ENCODE data around the gene FGFBP1.
"Not testable (repeated sequence)": the region's sequence is repeated elsewhere in the genome, so short reads cannot be mapped to it uniquely, and the experiment has no call there.

Gene FGFBP1

DNA sequence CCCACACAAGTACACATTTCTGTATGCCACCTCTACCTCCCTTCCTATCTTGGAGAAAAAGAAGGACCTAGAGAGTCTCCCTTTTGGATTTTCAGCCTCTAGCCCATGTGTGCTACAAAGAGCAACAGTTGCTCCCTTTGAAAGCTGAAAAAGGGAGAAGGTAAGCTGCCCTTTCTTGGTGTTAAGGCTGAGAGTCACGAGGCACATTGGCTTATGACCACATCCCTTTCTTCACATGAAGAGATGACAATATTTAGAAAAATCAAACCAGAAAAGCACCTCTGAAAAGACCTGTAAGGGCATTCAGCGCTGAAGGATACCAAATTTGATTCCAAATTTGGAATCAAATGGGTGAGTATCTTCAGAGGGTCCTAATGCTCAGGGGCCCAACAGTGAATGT is 6.4 kb upstream of the FGFBP1 start:
- no peak for DNase-seq

DNA sequence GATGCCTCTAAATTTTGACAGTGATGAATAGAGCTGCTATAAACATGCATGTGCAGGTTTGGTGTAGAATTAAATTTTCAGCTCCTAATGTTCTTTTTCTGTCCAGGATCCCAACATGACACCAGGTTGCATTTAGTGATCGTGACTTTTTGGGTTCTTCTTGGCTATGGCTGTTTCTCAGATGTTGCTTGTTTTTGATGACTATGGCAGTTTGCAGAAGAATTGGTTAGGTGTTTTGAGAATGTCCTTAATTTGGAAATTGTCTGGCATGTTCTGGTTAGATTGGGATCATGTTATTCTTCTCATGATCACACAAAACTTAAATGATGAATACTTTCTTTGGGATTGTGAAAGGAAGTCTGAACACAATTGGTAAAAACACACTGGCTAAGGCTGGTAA is 3.7 kb upstream of the FGFBP1 start:
- DNase-seq = no peak

DNA sequence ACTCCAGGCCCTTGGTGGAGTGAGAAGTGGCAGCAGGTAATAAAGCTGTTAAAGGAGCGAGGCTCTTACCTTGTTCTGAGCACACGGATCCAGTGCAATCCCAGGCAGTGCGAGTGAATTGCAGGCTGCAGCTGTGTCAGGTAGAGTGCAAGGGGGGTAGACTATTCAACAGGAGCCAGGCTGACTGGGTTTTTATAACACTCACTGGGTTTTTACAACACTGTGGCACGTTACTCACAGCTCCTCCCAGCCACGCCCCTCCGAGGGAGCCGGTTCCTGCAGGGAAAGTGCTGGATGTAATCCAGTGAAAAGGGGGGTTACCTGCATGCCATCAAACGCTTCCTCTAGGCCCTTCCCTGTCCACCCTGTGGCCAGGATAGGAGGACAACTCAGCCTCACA is 358 bp downstream of the FGFBP1 start:
- no peak for DNase-seq

DNA sequence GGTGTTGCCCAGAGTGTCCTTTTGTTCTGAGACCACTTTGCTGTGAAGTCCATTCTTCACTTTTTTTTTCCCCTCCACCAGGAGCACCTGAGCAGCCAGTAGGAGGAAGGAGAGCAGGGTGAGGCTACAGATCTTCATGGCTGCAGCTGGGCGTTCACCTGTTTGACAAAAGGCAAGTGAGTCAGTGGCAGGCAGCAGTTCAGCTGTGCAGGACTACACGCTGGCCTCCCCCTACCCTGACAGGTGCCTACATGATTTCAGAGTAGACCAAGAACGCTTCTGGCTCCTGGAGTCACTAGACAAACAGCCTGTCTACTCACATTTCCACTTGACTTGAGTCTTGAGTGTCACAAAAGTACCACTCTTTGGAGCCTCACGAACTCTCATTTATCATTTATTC is 2.0 kb downstream of the FGFBP1 start:
- DNase-seq = no peak

DNA sequence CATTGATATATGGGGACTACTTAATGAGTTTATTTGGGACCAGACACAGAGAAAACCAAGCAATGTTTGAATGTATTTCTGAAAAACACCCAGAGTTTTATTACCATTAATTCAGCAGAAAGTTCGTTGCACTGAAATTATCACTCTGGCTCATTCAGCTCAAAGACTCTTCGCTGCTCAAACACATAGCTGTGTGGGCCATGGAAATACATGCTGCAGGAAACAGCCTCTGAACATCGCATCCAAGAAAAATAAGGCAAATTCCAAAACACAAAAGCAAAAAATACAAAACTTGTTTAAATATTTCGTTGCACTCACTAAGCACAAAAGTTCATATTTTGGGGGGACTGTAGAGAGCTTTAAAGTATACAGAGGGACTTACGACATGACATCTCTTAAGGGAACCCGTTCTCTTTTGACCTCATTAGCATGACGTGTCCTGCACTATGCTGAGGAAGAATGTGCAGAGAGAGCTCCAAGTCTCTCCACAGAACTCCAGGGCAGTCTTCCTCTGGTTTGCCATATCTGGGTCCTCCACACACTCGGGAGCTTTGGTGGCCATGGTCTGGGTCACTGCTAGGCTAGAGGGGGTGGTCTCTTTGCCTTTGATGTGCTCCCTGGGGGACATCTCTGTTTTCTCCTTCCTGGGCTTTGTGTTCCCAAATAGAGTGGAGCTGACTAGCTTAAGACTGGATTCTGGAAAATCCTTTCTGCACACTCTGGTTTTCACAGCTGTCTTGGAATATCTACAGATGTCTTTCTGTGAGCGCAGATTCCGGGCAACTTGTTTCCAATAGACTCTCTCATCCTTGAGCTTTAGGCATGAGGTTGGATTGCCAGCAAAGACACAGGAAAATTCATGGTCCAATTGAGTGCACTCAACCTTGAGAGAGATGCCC is 2.8 kb downstream of the FGFBP1 start:
- DNase-seq = no peak

DNA sequence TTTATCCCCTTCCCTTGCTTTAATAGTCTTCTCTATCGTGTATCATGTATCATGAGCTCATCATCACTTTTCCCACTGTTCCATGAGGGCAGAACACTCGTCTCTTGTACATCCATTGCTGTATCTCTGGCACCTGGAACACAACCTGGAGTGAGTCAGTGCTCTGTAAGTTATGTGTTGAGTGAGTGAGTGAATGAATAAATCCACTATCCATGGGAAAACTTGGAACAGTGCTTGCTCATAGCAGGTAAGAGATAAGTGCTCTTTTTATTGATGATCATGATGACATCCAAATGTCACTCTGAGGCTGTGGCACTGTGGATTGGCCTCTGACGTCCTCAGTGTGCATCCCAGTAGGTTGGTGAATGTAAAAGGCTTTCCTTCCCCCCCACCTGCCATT is 4.3 kb downstream of the FGFBP1 start:
- DNase-seq = no peak

DNA sequence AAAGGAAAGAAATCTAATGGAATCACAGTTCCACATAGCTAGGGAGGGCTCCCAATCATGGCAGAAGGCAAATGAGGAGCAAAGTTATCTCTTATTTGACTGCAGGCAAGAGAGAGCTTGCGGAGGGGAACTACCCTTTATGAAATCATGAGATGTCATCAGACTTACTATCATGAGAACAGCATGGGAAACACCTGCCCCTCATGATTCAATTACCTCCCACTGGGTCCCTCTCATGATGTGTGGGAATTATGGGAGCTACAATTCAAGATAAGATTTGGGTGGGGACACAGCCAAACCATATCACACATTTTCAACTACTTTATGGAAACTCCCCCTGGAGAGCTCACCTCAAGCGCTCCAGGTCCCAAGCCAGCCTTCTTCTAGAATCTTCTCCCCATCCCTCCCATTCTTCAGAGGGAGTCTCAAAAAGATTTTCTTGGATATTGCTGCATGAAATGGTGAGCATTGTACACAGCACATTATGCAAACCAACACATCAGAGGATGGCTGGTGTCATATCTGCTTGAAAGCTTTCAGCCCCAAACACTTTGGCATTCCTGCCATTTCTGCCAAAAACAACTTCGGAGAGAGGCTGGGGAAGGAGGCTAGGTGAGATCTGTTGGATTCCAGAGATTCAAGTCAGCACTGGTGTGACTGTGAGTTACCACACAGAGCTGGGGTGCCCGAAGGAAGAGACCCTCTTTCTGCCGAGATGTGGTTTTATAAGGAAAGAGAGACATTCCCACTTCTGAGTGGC is 6.9 kb downstream of the FGFBP1 start:
- DNase-seq = no peak

DNA sequence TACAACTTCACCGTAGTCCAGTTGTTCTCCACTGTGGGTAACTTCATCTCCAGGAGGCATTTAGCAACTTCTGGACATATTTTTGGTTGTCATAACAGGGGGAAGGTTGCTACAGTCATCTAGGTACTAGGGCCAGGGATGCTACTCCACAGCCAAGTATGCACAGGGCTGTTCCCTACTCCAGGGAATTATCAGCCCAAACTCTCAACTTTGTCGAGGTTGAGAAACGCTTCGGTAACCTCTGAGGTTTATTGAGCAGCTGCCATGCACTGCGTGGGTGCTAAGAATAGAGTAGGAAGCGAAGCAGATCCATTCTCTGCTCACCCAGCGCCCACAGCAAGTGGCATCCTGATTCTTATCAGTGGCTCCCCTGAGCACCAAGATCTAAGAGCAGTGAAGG is 8.2 kb downstream of the FGFBP1 start:
- no peak for DNase-seq

DNA sequence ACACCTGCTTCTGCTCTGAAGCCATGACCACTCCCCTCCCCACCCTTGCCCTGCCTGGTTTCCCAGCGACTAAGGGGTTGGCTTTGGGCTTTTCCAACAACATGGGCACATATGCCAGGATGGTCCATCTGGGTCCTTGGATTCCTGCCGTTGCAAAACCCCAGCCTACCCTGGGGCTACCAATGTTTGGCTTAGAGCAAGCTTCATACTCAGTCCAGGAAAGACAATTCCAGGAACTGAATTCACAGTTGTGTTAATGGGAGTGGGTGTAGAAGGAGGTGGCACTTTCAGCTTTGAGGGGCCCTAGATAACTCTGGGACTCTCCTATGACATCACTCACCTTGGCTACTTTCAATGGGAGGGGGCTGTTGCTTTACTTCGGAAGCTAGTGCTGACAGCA is 9.0 kb downstream of the FGFBP1 start:
- DNase-seq = no peak

DNA sequence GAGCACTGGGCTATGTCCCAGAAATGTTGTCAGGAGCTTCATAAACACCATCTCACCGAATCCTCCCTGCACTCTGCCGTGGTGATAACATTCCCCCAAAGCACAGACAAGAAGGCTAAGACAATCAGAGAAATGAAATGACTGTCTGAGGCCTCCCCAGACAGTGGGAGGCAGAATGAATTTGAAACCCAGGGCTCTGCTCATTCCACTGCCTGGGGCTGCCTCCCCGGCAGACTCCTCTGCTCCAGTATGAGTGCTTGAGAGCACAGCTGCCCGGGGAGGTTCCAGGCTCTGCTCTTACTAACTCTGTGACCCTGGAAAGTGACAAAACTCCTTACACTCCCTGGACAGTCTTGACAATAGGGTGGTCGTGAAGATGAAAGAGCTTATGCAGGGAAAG is 9.7 kb downstream of the FGFBP1 start:
- no peak for DNase-seq

DNA sequence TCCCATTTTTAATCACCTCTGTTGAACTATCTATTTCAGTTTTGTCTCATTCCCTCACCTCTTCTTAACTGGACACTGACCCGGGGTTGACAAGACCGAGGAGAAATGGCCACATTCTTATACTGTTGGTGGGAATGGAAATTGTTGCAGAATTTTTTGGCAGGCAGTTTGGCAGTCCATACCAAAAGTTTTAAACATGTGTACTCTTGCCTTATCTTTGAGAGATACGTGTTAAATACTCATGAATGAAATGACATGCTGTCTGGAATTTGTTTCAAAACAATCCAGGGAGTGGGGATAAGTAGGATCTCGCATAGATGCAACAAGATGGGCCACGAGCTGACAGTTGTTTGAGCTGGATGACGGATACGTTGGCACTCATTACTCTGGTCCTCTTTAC is 12.1 kb downstream of the FGFBP1 start:
- DNase-seq = no peak

DNA sequence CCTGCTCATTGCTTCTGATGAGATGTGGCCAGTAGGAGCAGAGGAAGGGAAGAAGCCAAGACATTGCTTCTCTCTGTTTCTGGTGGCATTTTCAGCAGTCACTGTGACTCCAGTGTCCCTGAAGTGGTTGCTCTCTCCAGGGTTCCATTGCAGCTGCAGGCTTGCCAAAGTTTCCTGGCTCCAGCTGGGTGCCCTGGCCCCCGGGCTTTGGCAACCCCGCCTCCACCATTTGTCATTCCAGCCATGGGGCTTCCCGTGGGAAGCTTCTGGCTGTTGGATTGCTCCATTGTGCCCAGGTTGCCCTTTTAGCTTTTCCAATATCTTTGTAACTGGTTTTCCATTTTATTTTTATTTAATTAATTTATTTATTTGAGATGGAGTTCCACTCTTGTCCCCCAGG is 12.7 kb downstream of the FGFBP1 start:
- DNase-seq = no peak

DNA sequence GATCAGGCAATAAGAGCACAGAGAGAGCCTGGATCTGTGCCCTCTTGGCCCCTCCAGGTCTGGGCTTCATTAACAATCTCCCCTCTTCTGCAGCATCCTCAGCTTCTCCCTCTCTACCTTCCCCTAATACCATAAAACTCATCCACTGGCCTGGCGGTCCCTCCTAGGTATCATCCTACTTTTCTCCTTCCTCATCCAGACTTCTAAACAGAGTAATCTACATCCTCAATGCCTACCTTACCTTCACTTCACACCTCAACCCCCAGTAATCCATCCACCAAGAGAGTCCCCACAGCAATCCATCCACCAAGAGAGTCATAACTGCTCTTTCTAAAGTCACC is 17.0 kb downstream of the FGFBP1 start:
- no peak for DNase-seq

DNA sequence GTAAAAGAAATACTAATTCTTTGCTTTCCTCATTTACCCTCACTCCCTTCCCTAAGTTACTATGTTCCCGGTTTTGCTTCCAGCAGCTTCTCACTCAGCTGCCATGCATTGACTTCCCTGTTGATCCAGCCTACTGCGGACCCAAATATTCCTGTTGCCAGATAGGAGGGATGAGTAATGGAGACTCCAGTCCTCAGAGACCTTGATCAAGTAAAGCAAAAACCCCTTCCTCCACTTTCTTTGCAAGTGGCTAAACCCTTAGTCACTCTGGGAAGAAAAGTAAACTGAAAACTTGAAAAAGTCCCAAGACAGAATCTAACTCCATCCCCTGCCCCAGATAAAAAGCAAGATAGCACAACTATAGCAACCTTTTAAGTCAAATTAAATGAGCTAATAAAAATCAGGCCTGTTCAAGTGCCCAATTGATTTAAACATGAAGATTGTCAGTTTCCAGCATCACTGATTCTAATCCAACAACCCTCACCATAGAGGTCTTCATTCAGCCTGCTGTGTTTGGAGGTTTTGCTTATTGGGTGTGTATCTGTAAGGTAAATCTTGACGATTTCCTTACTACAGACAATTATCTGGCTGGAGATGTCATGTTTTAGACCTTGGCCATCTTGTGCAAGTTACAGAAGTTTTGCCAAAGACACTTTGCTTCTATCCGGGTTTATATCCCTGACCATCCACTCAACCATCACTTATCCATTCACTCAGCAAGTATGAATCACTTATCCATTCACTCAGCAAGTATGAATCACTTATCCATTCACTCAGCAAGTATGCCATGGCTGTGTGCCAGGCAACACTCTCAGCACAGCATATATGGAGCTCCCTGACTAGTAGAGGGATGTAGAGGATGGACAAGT is 17.6 kb downstream of the FGFBP1 start:
- no peak for DNase-seq

DNA sequence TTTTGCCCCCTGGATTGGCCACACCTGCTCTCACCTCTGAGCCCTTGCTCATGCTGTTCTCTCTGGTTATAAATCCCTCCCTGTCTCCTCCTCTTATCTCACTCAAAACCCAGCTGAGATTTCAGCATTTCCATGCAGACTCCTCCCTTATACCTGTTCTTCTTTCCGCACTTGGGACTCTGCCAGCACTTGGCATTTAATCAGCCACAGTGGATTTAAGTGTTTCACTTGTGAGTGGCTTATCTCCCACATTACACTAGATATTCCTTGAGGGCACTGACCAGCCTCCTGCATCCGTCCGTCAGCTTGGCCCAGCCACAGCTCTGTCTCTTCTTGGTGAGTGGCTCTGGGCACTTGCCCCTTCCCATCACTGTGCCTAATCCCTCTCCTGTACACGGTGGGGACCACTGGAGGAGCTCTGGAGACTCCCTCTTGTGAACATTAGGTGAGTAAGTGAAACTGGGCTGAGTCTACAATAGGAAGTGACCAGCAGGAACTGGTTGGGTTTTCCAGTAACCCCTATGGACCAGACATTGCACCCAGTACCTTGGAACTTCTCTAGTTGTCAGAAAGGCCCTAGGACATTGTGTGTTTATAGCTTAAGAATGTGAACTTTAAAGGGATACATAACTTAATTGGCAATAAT is 19.9 kb downstream of the FGFBP1 start:
- no peak for DNase-seq

DNA sequence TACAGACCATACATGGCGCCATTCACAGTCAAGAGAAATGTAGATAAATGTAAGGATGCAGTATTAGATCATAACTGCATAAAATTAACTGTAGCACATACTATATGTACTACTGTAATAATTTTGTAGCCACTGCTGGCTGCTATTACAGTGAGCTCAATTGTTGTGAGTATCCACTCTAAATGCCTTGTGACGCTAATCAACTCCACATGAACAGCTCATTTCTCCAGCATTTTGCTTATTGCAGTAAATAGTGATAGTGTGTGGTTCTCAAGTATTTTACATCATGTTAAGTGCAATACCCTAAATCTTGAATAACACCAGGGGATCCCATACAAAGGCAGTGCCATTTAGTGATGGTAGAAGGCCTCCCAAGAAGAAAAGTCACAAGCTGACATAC is 21.2 kb downstream of the FGFBP1 start:
- DNase-seq = no peak

DNA sequence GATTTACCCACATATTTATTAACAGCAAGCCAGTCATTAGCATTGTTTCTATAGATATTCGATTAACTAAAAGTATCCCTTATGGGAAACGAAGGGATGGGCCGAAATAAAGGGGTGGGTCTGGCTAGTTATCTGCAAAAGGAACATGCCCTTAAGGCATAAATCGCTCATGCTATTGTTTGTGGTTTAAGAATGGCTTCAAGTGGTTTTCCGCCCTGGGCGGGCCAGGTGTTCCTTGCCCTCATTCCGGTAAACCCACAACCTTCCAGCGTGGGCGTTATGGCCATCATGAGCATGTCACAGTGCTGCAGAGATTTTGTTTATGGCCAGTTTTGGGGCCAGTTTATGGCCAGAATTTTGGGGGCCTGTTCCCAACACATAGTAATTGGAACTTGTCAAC is 22.2 kb downstream of the FGFBP1 start:
- not testable (repeated sequence) for DNase-seq

DNA sequence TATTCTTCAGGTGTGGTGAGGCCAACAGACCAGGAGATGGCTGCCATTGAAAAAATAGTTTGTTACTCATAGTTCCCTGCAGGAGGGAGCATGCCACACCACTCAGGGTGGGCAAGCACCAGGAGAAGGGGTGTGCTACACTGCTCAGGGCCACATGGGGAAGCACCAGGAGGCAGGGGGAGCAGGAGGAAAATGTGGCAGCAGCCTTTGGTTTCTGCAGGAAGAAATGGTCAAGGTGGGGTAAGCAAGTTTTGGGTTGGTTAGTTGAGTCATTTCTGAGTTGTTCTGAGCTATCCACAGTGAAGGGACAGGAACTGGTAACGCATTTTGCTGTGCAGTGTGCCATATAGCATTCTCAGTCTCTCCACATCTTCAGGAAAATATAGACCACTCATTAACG is 23.8 kb downstream of the FGFBP1 start:
- no peak for DNase-seq

DNA sequence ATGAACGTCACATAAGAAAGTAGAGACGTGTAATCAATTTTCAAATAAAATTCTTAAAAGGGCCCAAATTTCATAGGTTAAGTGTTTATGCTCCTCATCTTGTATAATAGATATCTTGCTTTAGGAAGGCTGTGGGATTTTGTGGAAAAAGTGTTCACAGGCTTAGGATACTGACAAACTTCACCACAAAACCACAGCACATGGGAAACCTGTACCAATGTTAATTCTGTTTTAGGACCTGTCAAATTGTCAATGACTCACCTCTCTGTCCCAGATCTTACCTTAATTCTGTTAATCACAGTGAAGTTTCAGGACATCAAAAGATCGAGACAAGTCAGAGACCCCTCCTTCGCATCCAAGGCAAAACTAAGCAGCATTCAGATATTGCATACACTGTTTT is 24.2 kb downstream of the FGFBP1 start:
- no peak for DNase-seq

DNA sequence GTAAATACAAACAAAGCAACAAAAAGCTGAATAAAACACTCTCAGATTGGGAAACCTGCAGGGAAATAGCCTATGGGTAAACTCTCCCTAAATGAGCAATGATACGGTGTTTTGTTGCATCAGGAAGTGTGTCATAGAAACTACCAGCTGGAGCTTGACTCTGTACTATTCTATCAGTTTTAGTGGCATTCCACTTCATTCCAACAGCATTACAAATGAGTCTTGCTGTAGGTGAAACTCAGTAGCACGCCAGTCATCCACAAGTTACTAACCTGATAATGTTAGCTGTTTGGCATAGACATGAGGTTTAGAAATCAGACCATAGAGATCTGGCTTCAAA is 24.9 kb downstream of the FGFBP1 start:
- DNase-seq = no peak

DNA sequence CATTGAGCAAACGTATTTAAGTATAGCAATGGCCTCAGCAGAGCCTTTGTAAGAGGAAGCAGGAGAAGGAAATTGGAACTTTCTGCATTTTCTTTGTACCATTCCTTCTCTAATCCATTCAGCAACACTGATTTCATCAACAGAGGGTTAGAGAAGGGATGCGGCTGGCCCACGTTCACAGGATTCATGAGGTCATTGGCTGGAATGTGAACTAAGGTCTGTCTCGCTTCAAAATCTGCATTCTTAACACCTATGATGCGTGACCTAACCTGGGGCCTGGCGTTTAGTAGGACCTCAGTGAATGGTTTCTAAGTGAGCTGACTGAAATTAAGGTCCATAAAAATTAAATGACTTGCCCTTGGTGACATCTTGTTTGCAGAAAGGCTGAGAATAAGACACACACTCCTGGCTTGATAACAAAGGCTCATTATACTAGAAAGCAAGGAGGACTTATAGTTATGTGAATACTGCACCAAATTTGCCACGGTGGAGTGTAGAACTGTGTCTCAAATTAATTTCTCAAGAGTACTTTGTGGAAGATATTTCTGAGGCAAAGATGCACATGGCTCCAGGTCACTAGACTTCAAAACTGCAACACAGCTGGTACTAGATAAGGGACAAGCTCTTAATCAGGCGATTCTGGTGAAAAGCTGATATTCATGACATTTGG is 25.4 kb downstream of the FGFBP1 start:
- no peak for DNase-seq

DNA sequence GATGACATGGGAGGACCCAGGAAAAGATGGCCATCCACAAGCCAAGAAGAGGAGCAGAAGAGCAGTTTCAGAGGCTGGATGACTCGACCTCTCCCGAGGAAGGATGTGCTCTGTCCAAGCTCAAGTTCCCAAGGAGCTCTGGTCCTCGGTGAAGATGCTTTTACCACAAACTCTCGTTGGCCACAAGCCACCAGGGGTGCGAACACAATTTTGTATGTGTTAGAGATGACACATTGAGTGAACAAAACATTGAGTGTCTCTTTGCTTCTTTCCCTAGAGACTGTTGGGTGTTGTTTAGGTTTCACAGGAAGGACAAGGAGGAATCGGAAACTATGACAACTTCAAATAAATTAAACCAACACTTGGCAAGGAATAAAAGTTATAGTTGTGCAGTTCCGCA is 26.3 kb downstream of the FGFBP1 start:
- no peak for DNase-seq

All from activated naive CD4-positive, alpha-beta T cell treated with Interleukin-2 at 50 U/mL for 16 hours (primary cell).